T47D (cell line): ENCODE data around the gene GLT8D2.

Experiments
- DNase-seq, 2 experiments: peaks; one replicate each; pipeline versions ENCODE4 v3.0.0 to v3.0.0-alpha.2; 2011 to 2012; ENCODE audit warnings: low read depth in 1 of 2, low spot score in 1 of 2
- JUND ChIP-seq: IDR thresholded peaks from 2 replicates; pipeline ENCODE4 v1.6.1; 2012; ENCODE audit warnings: low read depth
- in situ Hi-C: cut with HindIII; loops from 2 replicates; pipeline ENCODE4 v1.10.0; 2016; ENCODE audit warnings: low sequenced_read_pairs, low pct_unique_long_range_greater_than_20kb

Gene GLT8D2

GRCh38 chr12:103952497-103952896 lies 97.5 kb downstream of the GLT8D2 start:
- no peak for TF ChIP-seq JUND
- DNase-seq = no peak
- in situ Hi-C loops = no loop called here

GRCh38 chr12:103948746-103949406 lies 101.1 kb downstream of the GLT8D2 start:
- in situ Hi-C loops = no loop called here
- no peak for DNase-seq
- no peak for TF ChIP-seq JUND

GRCh38 chr12:103947871-103948555 lies 102.0 kb downstream of the GLT8D2 start:
- no peak for TF ChIP-seq JUND
- in situ Hi-C loops = no loop called here
- DNase-seq = no peak

GRCh38 chr12:103944964-103945363 lies 105.0 kb downstream of the GLT8D2 start:
- TF ChIP-seq JUND = no peak
- DNase-seq = no peak
- in situ Hi-C loops = no loop called here
